Measurements from ENCODE around the gene CYP4V2.

Gene CYP4V2

GRCh38 chr4:186191200-186192065 is at the start of gene CYP4V2:
Gene CYP4V2 (plus strand): TSS chr4:186191567. CDS start chr4:186191824, 257 bp downstream.
- DNase-seq (ENCODE audit: low spot score), result peak; percentile 81

- peak; percentile 26 for DNase-seq (ENCODE audit: low spot score)
Observed at GRCh38 chr4:186144198-186144945, 47.0 kb upstream of the CYP4V2 start.

- DNase-seq (ENCODE audit: low spot score), result peak; percentile 44
Observed at GRCh38 chr4:186144946-186145569, 46.3 kb upstream of the CYP4V2 start.

- DNase-seq (ENCODE audit: low spot score), result no peak
Observed at GRCh38 chr4:186146458-186146857, 44.9 kb upstream of the CYP4V2 start.

- DNase-seq (ENCODE audit: low spot score), result no peak
Observed at GRCh38 chr4:186148336-186148975, 42.9 kb upstream of the CYP4V2 start.

- peak; percentile 43 for DNase-seq (ENCODE audit: low spot score)
Observed at GRCh38 chr4:186149872-186150271, 41.5 kb upstream of the CYP4V2 start.

- no peak for DNase-seq (ENCODE audit: low spot score)
Observed at GRCh38 chr4:186150926-186151325, 40.4 kb upstream of the CYP4V2 start.

- DNase-seq (ENCODE audit: low spot score), result no peak
Observed at GRCh38 chr4:186151499-186151898, 39.9 kb upstream of the CYP4V2 start.

GRCh38 chr4:186158021-186158813 is 33.1 kb upstream of the CYP4V2 start:
- no peak for DNase-seq (ENCODE audit: low spot score)

- DNase-seq (ENCODE audit: low spot score), result no peak
Observed at GRCh38 chr4:186158966-186159365, 32.4 kb upstream of the CYP4V2 start.

- DNase-seq (ENCODE audit: low spot score), result no peak
Observed at GRCh38 chr4:186159613-186160012, 31.8 kb upstream of the CYP4V2 start.

GRCh38 chr4:186161138-186161537 is 30.2 kb upstream of the CYP4V2 start:
- no peak for DNase-seq (ENCODE audit: low spot score)

GRCh38 chr4:186166852-186167512 is 24.4 kb upstream of the CYP4V2 start:
- no peak for DNase-seq (ENCODE audit: low spot score)

- DNase-seq (ENCODE audit: low spot score), result no peak
Observed at GRCh38 chr4:186167605-186168004, 23.8 kb upstream of the CYP4V2 start.

GRCh38 chr4:186168750-186169149 is 22.6 kb upstream of the CYP4V2 start:
- DNase-seq (ENCODE audit: low spot score), result no peak

GRCh38 chr4:186169333-186169944 is 21.9 kb upstream of the CYP4V2 start:
- no peak for DNase-seq (ENCODE audit: low spot score)

- DNase-seq (ENCODE audit: low spot score), result no peak
Observed at GRCh38 chr4:186169945-186170802, 21.2 kb upstream of the CYP4V2 start.

- no peak for DNase-seq (ENCODE audit: low spot score)
Observed at GRCh38 chr4:186170966-186171365, 20.4 kb upstream of the CYP4V2 start.

- DNase-seq (ENCODE audit: low spot score), result no peak
Observed at GRCh38 chr4:186172546-186172945, 18.8 kb upstream of the CYP4V2 start.
